Spinal cord (tissue), 10 donors: ENCODE results near the gene IL10RA. TPM values are rescaled to one million over a fixed set of nuclear protein-coding genes. Genes with fewer than 3 reads are reported as not detected.

ENCODE experiments used
- DNase-seq, 6 donors: peaks; one replicate each; pipeline versions ENCODE4 v3.0.0 to v3.0.0-alpha.2; 2013 to 2015; ENCODE audit warnings: low spot score in 6 of 6, low read depth in 4 of 6
- H3K27ac ChIP-seq: one replicate; pipeline ENCODE4 v1.5.1; 2013; ENCODE audit warnings: low read depth, low read length, control low read depth
- H3K27me3 ChIP-seq: one replicate; pipeline ENCODE4 v1.6.1; 2013; ENCODE audit warnings: low read length; ENCODE audit not compliant: control insufficient read depth, insufficient read depth
- H3K36me3 ChIP-seq: one replicate; pipeline ENCODE4 v1.6.1; 2013; ENCODE audit warnings: low read length; ENCODE audit not compliant: control insufficient read depth, insufficient read depth
- H3K4me1 ChIP-seq: one replicate; pipeline ENCODE4 v1.6.1; 2013; ENCODE audit warnings: low read length; ENCODE audit not compliant: control insufficient read depth, insufficient read depth
- H3K4me3 ChIP-seq: one replicate; pipeline ENCODE4 v1.5.1; 2013; ENCODE audit warnings: low read depth, low read length, control low read depth
- H3K9me3 ChIP-seq: one replicate; pipeline ENCODE4 v1.6.1; 2013; ENCODE audit warnings: low read length; ENCODE audit not compliant: control insufficient read depth, insufficient read depth
- WGBS: methylation state at CpG from one replicate; pipeline ENCODE4 v1.1.5; 2013; ENCODE audit warnings: missing lambda C conversion rate; ENCODE audit not compliant: insufficient coverage; 5-methylcytosine and 5-hydroxymethylcytosine counted together
- polyA plus RNA-seq, 2 donors: library from polyadenylated mRNA; unstranded; fragments of 120-200 nt; gene quantifications; one replicate each; pipeline ENCODE4 v1.2.1, GENCODE V29; 2013; ENCODE audit not compliant: insufficient read length in 2 of 2
- total RNA-seq, 2 donors: library from RNA; depleted of rRNA in 1 of 2; stranded (reverse); fragments of 120-200 nt in 1 of 2; fragments of >200 nt in 1 of 2; gene quantifications; one replicate each; pipeline versions ENCODE4 v1.2.3 to v1.2.4, GENCODE V29; 2013 to 2014
- donor health status: healthy.

The IL10RA gene
- total and polyA plus RNA-seq, 4 donors: 2.9 to 7.2 (median 5.2) TPM

DNA sequence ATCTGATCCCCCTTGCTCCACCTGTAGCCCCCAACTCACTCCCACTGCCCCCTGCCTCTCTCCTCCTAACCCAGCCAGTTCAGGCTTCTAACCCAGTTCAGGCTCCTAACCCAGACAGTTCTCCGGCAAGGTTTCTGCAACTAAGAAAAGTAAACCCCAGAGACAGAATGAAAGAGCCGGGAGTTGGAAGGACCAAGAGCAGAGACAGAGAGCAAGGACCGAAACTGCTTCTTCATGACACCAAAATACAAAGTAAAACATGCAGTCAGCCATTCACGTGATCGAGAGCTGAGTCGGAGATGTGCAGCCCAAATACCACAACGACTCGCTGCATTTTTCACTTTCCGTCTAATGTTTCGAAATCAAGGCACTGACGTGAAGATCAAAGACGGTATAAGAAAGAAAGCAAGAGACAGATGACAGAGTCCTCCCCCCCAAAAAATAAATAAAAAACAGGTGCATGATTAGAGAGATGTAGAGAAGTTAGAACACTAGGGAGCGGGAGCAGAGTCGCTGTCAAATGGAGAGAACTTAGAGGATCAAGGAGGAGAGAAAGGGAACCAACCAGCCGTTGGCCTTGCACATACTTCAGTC is 884 bp downstream of the IL10RA start:
- Histone ChIP-seq H3K27ac (no peak overlapping the region), H3K36me3 (no peaks in the 10 kb centered on the region), H3K27me3 (peaks cover 9% of the 10 kb centered on the region), H3K4me3 (no peak overlapping the region), H3K4me1 (peaks cover 13% of the 10 kb centered on the region), H3K9me3 (no peaks in the 10 kb centered on the region)
- 80% methylated on average over 7 of the region's 15 CpGs for WGBS
- DNase-seq: no peak

DNA sequence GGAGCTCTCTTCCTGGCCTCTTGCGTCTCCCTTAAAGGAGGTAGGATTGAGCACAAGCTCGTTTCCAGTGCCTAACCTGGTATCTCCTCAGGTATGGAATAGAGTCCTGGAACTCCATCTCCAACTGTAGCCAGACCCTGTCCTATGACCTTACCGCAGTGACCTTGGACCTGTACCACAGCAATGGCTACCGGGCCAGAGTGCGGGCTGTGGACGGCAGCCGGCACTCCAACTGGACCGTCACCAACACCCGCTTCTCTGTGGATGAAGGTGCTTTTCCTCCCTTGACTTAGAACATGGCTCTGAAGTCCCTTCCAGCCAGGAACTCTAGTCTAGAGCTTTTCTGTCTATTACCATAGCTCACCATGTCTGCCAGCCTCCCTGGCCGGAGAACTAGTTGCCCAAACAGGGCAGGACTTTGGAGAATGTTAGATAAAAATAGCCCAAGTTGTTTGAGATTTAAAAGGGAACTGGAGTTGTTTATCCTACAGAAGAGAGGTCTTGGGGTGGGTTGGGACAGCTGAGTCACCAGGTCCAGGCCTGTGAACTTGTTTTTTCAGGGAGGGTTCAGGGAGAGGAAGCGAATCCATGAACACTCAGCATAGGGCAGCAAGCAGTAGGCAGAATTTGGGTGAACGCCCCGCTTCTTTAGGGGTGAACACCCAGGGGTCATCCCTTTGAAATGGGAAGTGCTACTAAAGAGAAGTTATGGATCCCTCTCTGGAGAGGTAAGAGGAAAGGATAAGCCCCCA is 3.3 kb downstream of the IL10RA start:
- no peak for DNase-seq
- Histone ChIP-seq H3K36me3 (no peaks in the 10 kb centered on the region), H3K9me3 (no peaks in the 10 kb centered on the region), H3K4me1 (peaks cover 13% of the 10 kb centered on the region), H3K27ac (no peak overlapping the region), H3K27me3 (peaks cover 9% of the 10 kb centered on the region), H3K4me3 (no peak overlapping the region)
- WGBS: 93% methylated on average over 12 of the region's 13 CpGs

GRCh38 chr11:117992136-117992535 is 5.9 kb downstream of the IL10RA start:
- WGBS: 89% methylated on average over 1 of the region's 4 CpGs
- Histone ChIP-seq H3K27ac (no peak overlapping the region), H3K9me3 (no peaks in the 10 kb centered on the region), H3K4me3 (no peak overlapping the region), H3K4me1 (no peaks in the 10 kb centered on the region), H3K36me3 (peaks cover 4% of the 10 kb centered on the region), H3K27me3 (peaks cover 9% of the 10 kb centered on the region)
- no peak for DNase-seq

DNA sequence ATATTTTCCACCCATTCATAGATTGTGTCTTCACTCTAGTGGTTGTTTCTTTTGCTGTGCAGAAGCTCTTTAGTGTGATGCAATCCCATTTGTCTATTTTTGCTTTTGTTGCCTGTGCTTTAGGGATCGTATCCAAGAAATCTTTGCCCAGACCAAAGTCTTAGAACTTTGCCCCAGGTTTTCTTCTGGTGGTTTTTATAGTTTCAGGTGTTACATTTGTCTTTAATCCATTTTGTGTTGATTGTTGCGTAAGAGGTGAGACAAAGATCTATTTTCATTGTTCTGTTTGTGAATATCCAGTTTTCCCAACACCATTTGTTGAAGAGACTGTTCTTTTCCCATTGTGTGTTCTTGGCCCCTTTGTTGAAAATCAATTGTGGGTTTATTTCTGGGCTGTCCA is 6.4 kb downstream of the IL10RA start:
- Histone ChIP-seq H3K27me3 (peaks cover 4% of the 10 kb centered on the region), H3K36me3 (peaks cover 4% of the 10 kb centered on the region), H3K4me3 (no peak overlapping the region), H3K9me3 (no peaks in the 10 kb centered on the region), H3K4me1 (no peaks in the 10 kb centered on the region), H3K27ac (no peak overlapping the region)
- DNase-seq: no peak
- 100% methylated on average over 1 of the region's 2 CpGs for WGBS

GRCh38 chr11:117993988-117994745 is 8.0 kb downstream of the IL10RA start:
- H3K27me3 ChIP-seq: no peaks in the 10 kb centered on the region
- no peaks in the 10 kb centered on the region for H3K4me1 ChIP-seq
- H3K36me3 ChIP-seq: peaks cover 12% of the 10 kb centered on the region
- WGBS: 53% methylated on average over 6 of the region's 9 CpGs
- no peak overlapping the region for H3K4me3 ChIP-seq
- no peak overlapping the region for H3K27ac ChIP-seq
- H3K9me3 ChIP-seq: no peaks in the 10 kb centered on the region
- peak in 1 of 6 donors; percentile 8 for DNase-seq

DNA sequence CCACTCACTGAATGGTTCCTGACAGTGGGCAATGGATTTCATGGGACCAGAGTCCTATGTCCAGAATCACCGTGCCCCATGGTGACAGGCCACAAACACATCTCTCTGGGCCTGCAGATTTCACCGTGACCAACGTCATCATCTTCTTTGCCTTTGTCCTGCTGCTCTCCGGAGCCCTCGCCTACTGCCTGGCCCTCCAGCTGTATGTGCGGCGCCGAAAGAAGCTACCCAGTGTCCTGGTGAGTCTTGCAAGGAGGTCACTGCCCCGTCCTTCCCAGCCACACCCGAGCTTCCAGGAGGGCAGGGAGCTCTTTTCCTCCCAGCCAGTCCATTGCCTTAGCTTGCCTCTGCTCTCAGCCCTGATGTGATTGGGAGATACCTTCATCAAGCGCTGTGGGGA is 9.3 kb downstream of the IL10RA start:
- no peaks in the 10 kb centered on the region for H3K9me3 ChIP-seq
- H3K27me3 ChIP-seq: no peaks in the 10 kb centered on the region
- WGBS: 91% methylated on average over 9 of the region's 11 CpGs
- no peak overlapping the region for H3K4me3 ChIP-seq
- H3K4me1 ChIP-seq: no peaks in the 10 kb centered on the region
- no peak overlapping the region for H3K27ac ChIP-seq
- no peak for DNase-seq
- peaks cover 18% of the 10 kb centered on the region for H3K36me3 ChIP-seq

GRCh38 chr11:117996058-117996457 is 9.9 kb downstream of the IL10RA start:
- H3K27ac ChIP-seq: no peak overlapping the region
- no peak overlapping the region for H3K4me3 ChIP-seq
- H3K36me3 ChIP-seq: peaks cover 18% of the 10 kb centered on the region
- DNase-seq: no peak
- no peaks in the 10 kb centered on the region for H3K27me3 ChIP-seq
- no peaks in the 10 kb centered on the region for H3K9me3 ChIP-seq
- 100% methylated on average over 2 of the region's 4 CpGs for WGBS
- H3K4me1 ChIP-seq: no peaks in the 10 kb centered on the region

GRCh38 chr11:117997406-117997805 is 11.2 kb downstream of the IL10RA start:
- Histone ChIP-seq H3K9me3 (no peaks in the 10 kb centered on the region), H3K36me3 (peaks cover 18% of the 10 kb centered on the region), H3K4me1 (no peaks in the 10 kb centered on the region), H3K27ac (no peak overlapping the region), H3K27me3 (no peaks in the 10 kb centered on the region), H3K4me3 (no peak overlapping the region)
- WGBS: 100% methylated on average over 2 of the region's 2 CpGs
- DNase-seq: no peak

GRCh38 chr11:117997823-117998579 is 11.8 kb downstream of the IL10RA start:
- H3K36me3 ChIP-seq: peaks cover 18% of the 10 kb centered on the region
- 94% methylated on average over 6 of the region's 9 CpGs for WGBS

More at GRCh38 chr11:117997823-117998579, 11.8 kb downstream of the IL10RA start:
- Histone ChIP-seq H3K27me3 (no peaks in the 10 kb centered on the region), H3K4me3 (no peak overlapping the region), H3K9me3 (no peaks in the 10 kb centered on the region), H3K4me1 (no peaks in the 10 kb centered on the region), H3K27ac (no peak overlapping the region)
- no peak for DNase-seq
